Non-pigmented ciliary epithelial cell (primary cell): ENCODE results near the gene CLEC1B.
"Not testable (repeated sequence)": the region's sequence is repeated elsewhere in the genome, so short reads cannot be mapped to it uniquely, and the experiment has no call there.

Source experiments
- DNase-seq: peaks from one replicate; pipeline ENCODE4 v3.0.0-alpha.2; 2010; ENCODE audit warnings: low read depth

The CLEC1B gene

DNA sequence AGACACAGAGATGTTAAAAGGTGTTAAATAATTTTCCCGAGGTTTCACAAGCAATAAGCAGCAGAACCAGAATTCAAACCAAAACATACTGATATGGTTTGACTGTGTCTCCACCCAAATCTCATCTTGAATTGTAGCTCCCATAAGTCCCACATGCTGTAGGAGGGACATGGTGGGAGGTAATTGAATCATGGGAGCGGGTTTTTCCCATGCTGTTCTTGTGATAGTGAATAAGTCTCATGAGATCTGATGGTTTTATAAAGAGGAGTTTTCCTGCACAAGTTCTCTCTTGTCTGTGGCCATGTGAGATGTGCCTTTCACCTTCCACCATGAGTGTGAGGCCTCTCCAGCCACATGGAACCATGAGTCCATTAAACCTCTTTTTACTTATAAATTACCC, 24.2 kb downstream of the CLEC1B start:
- not testable (repeated sequence) for DNase-seq

GRCh38 chr12:9973949-9974348, 25.0 kb downstream of the CLEC1B start:
- DNase-seq: no peak

- no peak for DNase-seq
Measured at GRCh38 chr12:9971181-9971580, 27.7 kb downstream of the CLEC1B start, which contains the start of gene CLEC12A. Gene CLEC12A (plus strand): TSS chr12:9971409. CDS start chr12:9971597, 188 bp downstream.

DNA sequence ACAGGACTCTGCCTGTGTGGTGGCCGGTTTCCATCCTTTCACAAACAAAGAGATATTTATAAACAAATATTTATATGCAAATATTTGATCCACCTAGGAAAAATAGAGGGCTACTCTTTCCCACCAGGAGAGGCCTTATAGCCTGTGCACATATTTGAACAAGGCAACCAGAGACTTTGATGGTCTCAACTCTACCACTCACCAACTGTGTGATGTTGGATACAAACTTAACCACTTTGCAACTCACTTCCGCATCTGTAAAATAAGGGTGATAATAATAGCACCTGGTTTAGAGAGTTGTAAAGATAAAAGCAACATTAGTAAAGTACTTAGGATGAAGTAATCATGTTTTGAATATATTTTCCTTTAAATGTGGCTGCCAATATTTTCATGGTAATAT, 29.2 kb downstream of the CLEC1B start:
- no peak for DNase-seq

DNA sequence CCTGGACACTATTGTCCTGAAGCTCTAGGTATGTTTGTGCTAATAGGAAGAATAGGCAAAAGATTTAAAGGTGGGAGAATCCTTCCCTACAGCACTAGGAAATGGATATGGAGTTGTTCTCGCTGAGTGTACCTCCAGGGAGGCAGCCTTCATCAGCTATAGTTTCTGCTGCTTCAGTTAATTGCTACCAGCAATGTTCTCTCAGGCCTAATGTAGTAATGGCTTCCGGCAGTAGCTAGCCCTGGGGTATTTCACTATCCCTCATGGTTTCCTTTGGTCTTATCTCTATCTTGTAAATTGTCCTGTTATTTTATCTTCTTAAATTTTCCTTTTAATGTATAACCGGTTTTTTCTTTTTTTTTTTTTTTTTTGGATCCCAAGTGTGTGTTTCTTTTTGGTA, 37.0 kb downstream of the CLEC1B start:
- no peak for DNase-seq

DNA sequence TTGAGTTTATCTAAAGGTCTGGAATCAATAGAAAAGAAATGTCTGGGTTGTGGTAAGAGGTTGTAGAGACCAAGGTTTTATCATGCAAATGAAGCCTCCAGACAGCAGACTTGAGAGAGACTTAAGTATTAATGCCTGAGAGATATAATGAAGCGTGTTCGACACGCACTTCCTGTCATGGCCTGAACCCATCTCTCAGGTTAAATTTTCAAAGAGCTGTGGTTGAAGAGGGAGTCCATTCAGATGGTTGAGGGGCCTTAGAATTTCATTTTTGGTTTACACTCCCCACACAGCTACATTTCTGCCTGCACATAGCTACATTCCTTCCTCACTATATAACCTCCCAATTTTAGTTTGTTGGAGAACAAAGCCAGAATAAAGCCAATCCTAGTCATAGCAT, 37.8 kb downstream of the CLEC1B start:
- no peak for DNase-seq

GRCh38 chr12:9960590-9960989, 38.3 kb downstream of the CLEC1B start:
- DNase-seq: no peak

DNA sequence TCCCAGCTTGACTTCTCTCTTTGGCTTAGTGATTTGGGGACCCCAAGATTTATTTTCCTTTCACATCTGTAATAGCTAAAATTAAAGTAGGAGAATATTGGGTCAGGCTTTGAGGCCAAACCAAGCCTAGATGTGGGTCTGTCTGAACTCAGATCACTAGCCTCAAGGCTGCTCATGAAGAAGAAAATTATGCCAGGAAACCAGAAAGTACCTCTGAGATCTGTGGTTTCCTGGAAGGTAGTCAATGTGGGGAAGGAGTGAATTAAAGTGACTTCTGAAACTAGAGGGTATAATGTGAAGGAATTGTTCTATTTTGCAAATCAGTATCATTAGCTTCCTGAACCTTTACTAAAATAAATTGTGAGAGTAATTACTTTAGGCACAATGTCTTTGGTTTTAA, 41.1 kb downstream of the CLEC1B start:
- no peak for DNase-seq

- not testable (repeated sequence) for DNase-seq
Measured at GRCh38 chr12:9952954-9953729, 45.8 kb downstream of the CLEC1B start.

- no peak for DNase-seq
Measured at GRCh38 chr12:9951026-9951675, 47.8 kb downstream of the CLEC1B start.

- no peak for DNase-seq
Measured at GRCh38 chr12:9948606-9949296, 50.2 kb downstream of the CLEC1B start.

- no peak for DNase-seq
Measured at GRCh38 chr12:9947674-9948073, 51.2 kb downstream of the CLEC1B start.

- no peak for DNase-seq
Measured at GRCh38 chr12:9944391-9944790, 54.5 kb downstream of the CLEC1B start.

DNA sequence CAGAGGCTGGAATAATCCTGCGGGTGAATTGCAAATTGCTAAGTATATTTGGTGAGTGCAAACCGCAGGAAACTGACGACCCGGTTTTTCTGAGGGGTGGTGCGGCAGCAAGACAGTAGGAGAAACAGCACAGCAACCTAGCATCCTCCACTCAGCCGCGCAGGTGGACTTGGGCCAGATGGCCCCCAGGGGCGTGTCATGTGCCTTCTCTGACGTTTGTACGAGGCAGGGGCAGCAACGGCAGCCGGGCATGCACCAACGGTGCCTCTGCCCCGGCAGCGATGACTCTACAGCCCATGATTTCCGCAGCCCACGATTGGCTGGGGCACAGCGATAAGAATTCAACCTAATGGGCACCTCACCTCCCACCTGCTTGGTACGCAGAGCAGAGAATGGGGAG, 55.7 kb downstream of the CLEC1B start:
- DNase-seq: no peak
